ENCODE results near the gene KCNIP3. TPM values are rescaled to one million over a fixed set of nuclear protein-coding genes. Genes with fewer than 3 reads are reported as not detected.

Gene KCNIP3
- total RNA-seq, 1 donor from 2014 or later, result under 0.01 TPM

- no peaks in the 10 kb centered on the region for H3K36me3 ChIP-seq (ENCODE audit: control insufficient read depth, insufficient read depth, low read length)
- H3K4me3 ChIP-seq (ENCODE audit: low read depth, low read length), result peak overlapping the region; percentile 37
- TF ChIP-seq, protein P1, sequence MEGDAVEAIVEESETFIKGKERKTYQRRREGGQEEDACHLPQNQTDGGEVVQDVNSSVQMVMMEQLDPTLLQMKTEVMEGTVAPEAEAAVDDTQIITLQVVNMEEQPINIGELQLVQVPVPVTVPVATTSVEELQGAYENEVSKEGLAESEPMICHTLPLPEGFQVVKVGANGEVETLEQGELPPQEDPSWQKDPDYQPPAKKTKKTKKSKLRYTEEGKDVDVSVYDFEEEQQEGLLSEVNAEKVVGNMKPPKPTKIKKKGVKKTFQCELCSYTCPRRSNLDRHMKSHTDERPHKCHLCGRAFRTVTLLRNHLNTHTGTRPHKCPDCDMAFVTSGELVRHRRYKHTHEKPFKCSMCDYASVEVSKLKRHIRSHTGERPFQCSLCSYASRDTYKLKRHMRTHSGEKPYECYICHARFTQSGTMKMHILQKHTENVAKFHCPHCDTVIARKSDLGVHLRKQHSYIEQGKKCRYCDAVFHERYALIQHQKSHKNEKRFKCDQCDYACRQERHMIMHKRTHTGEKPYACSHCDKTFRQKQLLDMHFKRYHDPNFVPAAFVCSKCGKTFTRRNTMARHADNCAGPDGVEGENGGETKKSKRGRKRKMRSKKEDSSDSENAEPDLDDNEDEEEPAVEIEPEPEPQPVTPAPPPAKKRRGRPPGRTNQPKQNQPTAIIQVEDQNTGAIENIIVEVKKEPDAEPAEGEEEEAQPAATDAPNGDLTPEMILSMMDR (IDR thresholded peaks at IDR 0.05; ENCODE audit: insufficient read depth, low read length, severe bottlenecking), result no peak
- peaks cover 4% of the 10 kb centered on the region for H3K27me3 ChIP-seq (ENCODE audit: control insufficient read depth, insufficient read depth, low read length)
- DNase-seq (ENCODE audit: low read depth) (no peak), FAIRE-seq (no peak)
Measured at GRCh38 chr2:95345081-95345562, 48.0 kb downstream of the KCNIP3 start.

DNA sequence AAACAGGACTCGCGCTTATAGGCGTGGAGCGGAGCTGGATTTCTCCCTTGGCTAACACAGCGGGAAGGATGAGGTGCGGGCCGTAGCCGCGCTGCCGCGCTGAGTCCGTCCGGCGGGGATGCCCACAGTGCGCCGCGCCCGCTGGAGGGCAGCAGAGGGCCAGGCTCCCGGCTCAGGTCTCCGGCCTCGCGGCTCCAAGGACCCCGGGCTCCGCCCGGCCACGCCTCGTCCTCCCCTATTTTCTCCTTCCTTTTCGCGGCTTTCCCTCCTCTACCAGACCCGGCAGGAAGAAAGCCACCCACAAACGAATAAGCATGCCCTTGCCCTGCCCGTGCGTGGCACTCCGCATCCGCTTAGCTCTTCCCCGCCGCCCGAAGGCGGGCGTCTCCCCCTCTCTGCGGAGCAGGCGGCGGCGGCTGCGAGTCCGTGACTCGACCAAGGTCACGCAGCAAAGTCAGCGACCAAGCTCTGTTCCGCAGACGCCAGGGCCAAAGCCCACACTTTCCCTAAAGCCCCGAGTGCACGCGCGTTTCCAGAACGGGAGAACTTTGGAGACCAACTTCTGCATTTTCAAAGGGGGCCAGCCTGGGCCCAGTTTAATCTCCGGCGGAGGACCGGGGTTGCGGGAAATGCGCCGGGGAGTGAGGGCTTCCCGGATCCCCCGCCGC lies 48.5 kb downstream of the KCNIP3 start:
- FAIRE-seq, result no peak
- peaks cover 4% of the 10 kb centered on the region for H3K27me3 ChIP-seq (ENCODE audit: control insufficient read depth, insufficient read depth, low read length)
- TF ChIP-seq, protein P1 (IDR thresholded peaks at IDR 0.05; ENCODE audit: insufficient read depth, low read length, severe bottlenecking), result peak; percentile 98

GRCh38 chr2:95346231-95346737 lies 49.1 kb downstream of the KCNIP3 start:
- FAIRE-seq (no peak), DNase-seq (ENCODE audit: low read depth) (no peak)
- Histone ChIP-seq H3K4me3 (ENCODE audit: low read depth, low read length) (peak overlapping the region; percentile 37), H3K27me3 (ENCODE audit: control insufficient read depth, insufficient read depth, low read length) (peaks cover 4% of the 10 kb centered on the region), H3K36me3 (ENCODE audit: control insufficient read depth, insufficient read depth, low read length) (no peaks in the 10 kb centered on the region)
- TF ChIP-seq, protein P1 (IDR thresholded peaks at IDR 0.05; ENCODE audit: insufficient read depth, low read length, severe bottlenecking), result no peak

More for the DNA sequence above, 48.5 kb downstream of the KCNIP3 start:
- Histone ChIP-seq H3K36me3 (ENCODE audit: control insufficient read depth, insufficient read depth, low read length) (no peaks in the 10 kb centered on the region), H3K4me3 (ENCODE audit: low read depth, low read length) (peak overlapping the region; percentile 37)
- peak; percentile 57 for DNase-seq (ENCODE audit: low read depth)

DNA sequence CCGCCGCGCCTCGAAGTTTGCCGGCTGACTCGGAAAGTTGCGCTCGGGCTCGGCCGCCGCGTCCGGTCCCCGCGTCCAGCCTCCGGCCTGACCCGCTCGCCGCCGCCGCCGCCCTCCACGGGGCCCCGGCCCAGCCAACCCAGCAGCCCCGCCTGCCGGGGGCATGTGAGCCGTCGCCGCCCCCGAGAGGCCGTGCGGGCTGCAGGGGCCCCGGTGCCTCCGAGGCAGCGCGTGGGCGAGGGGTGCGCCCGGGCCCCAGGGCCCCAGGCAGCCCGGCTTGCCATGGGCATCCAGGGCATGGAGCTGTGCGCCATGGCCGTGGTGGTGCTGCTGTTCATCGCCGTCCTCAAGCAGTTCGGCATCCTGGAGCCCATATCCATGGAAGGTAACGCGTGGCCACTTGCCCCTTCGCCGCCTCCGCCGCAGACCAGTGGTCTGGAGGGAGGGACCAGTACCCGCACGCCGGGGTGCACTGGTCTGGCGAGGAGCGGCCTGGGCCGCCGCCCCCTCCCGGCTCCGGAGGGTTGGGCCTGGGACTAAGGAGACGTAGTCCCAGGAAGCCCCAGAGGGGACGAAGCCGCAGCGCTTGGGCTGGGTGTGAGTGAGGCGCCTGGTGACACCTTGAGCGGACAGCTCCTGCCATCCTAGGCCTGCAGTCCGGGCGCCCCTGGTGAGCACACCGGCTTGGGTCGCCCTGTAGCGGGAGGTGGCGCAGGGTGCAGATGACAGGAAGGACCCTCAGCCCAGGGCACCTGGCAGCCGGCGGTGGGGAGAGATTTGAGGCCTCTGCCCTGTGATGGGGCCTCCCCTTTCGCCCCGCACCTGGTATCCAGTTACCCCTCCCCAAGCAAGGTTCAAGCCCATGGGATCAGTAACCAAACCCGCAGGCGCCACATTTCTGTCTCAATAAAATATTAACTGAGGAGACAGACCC lies 49.9 kb downstream of the KCNIP3 start:
- DNase-seq (ENCODE audit: low read depth) (no peak), FAIRE-seq (no peak)
- TF ChIP-seq, protein P1 (IDR thresholded peaks at IDR 0.05; ENCODE audit: insufficient read depth, low read length, severe bottlenecking), result no peak
- Histone ChIP-seq H3K36me3 (ENCODE audit: control insufficient read depth, insufficient read depth, low read length) (no peaks in the 10 kb centered on the region), H3K4me3 (ENCODE audit: low read depth, low read length) (no peak overlapping the region), H3K27me3 (ENCODE audit: control insufficient read depth, insufficient read depth, low read length) (peaks cover 4% of the 10 kb centered on the region)

- Histone ChIP-seq H3K36me3 (ENCODE audit: control insufficient read depth, insufficient read depth, low read length) (no peaks in the 10 kb centered on the region), H3K4me3 (ENCODE audit: low read depth, low read length) (no peak overlapping the region), H3K27me3 (ENCODE audit: control insufficient read depth, insufficient read depth, low read length) (peaks cover 4% of the 10 kb centered on the region)
- TF ChIP-seq, protein P1 (IDR thresholded peaks at IDR 0.05; ENCODE audit: insufficient read depth, low read length, severe bottlenecking), result no peak
- DNase-seq (ENCODE audit: low read depth) (no peak), FAIRE-seq (no peak)
Measured at GRCh38 chr2:95347681-95348608, 50.8 kb downstream of the KCNIP3 start.

Data from bronchial epithelial cell (primary cell).